GM15510 (cell line): ENCODE data around the gene TSPAN12.

Experiments used
- POLR2A ChIP-seq: IDR thresholded peaks from 3 replicates; pipeline ENCODE4 v1.6.1; 2011; ENCODE audit warnings: borderline replicate concordance; ENCODE audit not compliant: insufficient read length; ENCODE audit errors: extremely low read depth

TSPAN12 gene

GRCh38 chr7:120859459-120859858, 1.5 kb upstream of the TSPAN12 start:
- no peak for TF ChIP-seq POLR2A

- no peak for TF ChIP-seq POLR2A
These were observed 1.2 kb downstream of the TSPAN12 start for GRCh38 chr7:120856621-120857352.

- no peak for TF ChIP-seq POLR2A
These were observed 1.7 kb downstream of the TSPAN12 start for GRCh38 chr7:120856198-120856597.

DNA sequence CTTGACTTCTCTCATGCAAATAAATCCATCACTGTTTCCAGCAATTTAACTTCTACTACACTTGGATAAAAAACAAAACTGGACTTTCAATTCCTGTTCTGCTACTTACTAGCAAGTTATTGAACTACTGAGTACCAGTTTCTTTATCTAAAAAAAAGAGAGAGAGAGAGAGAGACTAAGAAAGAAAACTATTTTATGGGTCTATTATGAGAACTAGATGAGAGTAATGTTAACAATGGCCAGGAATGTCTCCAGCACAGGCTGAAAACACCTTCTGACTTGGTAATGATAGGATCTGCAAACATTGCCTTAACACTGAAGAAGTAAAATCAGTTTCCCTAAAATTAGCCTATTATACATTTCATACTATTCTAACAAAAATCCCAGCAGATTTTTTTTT, 5.2 kb downstream of the TSPAN12 start:
- TF ChIP-seq POLR2A: no peak

DNA sequence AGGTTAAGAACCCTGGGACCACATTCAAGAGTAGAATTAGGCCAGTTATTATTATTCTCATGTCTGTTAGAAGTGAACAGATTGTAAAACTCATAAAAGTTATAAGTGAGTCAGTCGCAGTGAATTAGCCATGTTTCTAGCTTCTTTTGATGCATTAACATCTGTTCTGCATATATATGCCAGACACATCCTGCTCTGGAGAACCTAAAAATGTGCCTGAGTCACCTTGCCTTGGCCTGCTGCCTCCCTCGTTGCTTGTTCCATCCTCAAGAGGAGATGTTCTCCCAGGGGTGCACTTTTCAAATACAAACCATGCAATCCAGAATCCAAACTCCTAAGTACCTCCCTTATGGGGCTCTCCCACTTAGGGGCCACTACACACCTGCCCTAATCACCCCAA, 14.8 kb downstream of the TSPAN12 start:
- no peak for TF ChIP-seq POLR2A

GRCh38 chr7:120842121-120842621, 15.8 kb downstream of the TSPAN12 start:
- TF ChIP-seq POLR2A: no peak

DNA sequence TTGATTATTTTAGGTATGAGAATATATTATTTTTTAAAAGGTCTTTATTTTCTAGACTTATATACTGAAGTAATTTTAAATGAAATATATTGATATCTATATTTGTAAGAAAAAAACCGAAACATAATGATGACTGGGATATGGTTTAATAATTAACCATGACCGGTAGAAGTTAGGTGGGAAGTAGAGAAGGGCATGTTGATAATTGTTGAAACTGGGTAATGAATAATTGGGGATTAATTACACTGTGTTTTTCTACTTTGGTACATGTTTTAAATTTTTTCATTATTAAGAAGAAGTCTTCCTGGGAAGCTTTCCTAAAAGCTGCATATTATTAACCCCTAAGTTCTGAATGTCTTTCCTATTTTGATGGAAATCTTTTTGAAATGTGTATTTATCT, 16.3 kb downstream of the TSPAN12 start:
- TF ChIP-seq POLR2A: no peak

DNA sequence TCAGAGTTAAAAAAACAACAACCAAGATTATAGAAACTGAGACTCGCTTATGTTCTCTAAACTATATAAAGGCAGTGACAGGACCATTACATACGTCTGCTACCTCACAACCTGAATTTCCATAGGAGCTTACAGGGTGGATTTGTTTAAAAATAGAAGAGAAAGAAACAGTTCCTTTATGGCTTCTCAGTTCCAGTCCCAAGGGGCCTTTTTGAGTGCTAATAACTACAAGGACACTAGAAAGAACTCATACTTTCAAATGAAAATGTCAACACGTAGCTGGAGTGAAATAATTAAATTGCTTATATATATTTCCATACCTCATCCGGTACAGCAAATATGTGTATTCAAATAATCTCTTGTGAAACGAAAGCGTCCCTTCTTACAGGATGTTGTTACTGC, 19.7 kb downstream of the TSPAN12 start:
- TF ChIP-seq POLR2A: no peak

DNA sequence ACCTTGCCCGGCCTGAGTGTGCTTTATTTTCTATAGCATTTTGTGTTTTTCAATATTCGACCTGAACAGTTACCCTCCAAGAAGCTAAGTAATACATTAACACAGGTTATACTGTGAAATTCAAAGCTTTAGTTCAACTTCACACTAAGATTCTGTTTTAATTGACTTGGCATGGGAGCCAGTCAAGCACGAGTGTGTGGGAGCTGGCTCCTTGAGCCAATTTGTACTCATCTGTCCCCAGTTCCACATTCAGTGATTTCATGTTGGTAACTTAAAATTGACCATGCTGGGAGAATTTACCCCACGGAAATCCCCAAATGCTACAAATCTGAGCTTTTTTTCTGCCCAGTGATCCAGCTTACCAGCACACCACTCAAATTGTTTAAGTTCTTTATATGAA, 20.3 kb downstream of the TSPAN12 start:
- TF ChIP-seq POLR2A: no peak

DNA sequence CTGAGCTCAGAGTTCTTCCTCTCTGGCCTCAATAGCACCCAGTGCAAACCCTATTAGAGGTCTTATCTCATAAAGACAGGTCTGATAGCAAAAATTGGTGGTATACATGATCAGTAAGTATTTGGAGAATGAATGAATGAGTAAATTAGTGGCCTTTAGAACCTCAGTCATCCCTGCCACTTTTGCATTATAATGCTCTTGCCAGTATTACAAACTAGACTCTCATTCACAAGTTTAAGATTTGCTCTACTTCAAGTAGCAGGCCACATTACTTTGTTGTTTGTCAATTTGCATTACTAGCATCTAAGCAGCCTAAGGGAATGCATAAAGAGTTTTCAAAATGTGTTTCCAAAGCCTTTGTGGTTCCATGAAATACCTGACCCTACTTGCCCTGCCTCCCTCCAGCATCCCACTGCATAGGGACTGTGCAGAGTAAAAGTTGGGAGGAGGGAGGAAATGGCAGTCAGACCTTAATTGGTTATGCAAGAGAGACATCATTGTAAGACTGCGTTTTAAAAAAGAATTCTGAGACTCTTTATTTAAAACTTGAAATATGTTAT, 21.3 kb downstream of the TSPAN12 start:
- TF ChIP-seq POLR2A: no peak

- no peak for TF ChIP-seq POLR2A
These were observed 23.2 kb downstream of the TSPAN12 start for GRCh38 chr7:120834726-120835125.

DNA sequence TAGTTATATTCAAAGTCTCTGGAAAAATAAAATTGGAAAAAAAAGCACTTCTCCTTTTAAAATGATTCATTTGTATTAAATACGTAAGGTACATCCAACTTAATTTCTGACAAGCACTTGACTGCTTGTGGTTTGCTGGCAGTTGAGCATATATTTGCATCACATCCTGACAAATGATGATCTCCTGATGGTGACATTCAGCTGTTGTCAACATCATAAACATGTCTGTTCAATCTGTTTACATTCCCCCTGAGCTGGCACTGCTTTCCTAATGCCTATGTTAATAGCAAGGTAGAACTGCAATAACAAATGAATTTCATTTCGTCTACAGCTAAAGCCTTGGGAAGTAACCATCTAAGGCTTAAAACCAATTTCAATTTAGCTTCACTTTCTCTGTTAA, 24.4 kb downstream of the TSPAN12 start:
- TF ChIP-seq POLR2A: no peak

- TF ChIP-seq POLR2A: no peak
These were observed 25.1 kb downstream of the TSPAN12 start for GRCh38 chr7:120832803-120833202.

DNA sequence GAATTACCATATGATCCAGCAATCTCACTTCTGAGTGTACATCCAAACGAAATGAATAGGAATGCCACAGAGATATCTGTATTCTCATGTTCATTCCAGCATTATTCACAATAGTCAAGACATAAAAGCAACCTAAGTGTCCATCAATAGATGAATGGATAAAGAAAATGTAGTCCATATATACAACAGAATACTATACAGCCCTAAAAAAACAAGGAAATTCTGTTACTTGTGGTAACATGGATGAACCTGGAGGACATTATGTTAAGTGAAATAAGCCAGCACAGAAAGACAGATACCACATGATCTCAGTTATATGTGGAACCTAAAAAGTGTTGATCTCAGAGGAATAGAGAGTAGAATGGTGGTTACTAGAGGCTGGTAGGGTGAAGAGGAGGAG, 26.7 kb downstream of the TSPAN12 start:
- no peak for TF ChIP-seq POLR2A

DNA sequence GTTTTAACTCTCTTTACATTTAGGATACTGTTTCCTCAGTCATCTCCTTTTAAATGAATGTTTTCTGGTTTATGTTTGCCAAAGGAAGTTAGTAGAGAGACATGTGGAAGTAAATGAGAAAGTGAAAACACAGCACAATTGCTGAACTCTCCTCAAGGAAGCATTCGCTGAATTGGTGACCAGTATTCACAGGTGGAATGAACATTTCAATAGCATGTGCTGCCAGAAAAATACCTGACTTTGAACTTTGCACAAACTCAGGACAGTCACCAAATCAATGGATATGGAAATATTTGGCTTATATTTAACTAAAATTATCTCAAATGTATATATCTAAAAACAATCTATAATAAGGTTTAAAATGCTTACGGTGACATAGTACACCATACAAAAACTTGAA, 28.5 kb downstream of the TSPAN12 start:
- no peak for TF ChIP-seq POLR2A

GRCh38 chr7:120828528-120828927, 29.4 kb downstream of the TSPAN12 start:
- TF ChIP-seq POLR2A: no peak
